ENCODE measurements around the gene RBM20.

The RBM20 gene

GRCh38 chr10:110698782-110699201 is 54.7 kb downstream of the RBM20 start:
- Histone ChIP-seq H3K36me3 (ENCODE audit: control insufficient read depth, insufficient read depth, low read length) (no peaks in the 10 kb centered on the region), H3K27me3 (ENCODE audit: control insufficient read depth, insufficient read depth, low read length) (no peaks in the 10 kb centered on the region), H3K27ac (no peak overlapping the region), H3K9me3 (ENCODE audit: control insufficient read depth, low read length) (no peaks in the 10 kb centered on the region), H3K4me1 (no peaks in the 10 kb centered on the region), H3K79me2 (no peaks in the 10 kb centered on the region), H3K4me2 (ENCODE audit: low read length) (no peak overlapping the region), H3K9ac (no peak overlapping the region), H2AFZ (no peak overlapping the region), H3K4me3 (ENCODE audit: low read depth, low read length) (no peak overlapping the region)
- TF ChIP-seq CTCF (IDR thresholded peaks at IDR 0.05): no peak

- no peak overlapping the region for H3K9ac ChIP-seq
- H3K36me3 ChIP-seq (ENCODE audit: control insufficient read depth, insufficient read depth, low read length): no peaks in the 10 kb centered on the region
- H3K4me2 ChIP-seq (ENCODE audit: low read length): no peak overlapping the region
- no peaks in the 10 kb centered on the region for H3K9me3 ChIP-seq (ENCODE audit: control insufficient read depth, low read length)
- no peaks in the 10 kb centered on the region for H3K4me1 ChIP-seq
- TF ChIP-seq CTCF (IDR thresholded peaks at IDR 0.05): no peak
- H3K27me3 ChIP-seq (ENCODE audit: control insufficient read depth, insufficient read depth, low read length): no peaks in the 10 kb centered on the region
- H3K79me2 ChIP-seq: no peaks in the 10 kb centered on the region
- no peak overlapping the region for H3K4me3 ChIP-seq (ENCODE audit: low read depth, low read length)
- H2AFZ ChIP-seq: no peak overlapping the region
- H3K27ac ChIP-seq: no peak overlapping the region
These were observed 55.8 kb downstream of the RBM20 start for GRCh38 chr10:110699859-110700468.

GRCh38 chr10:110700947-110701616 is 56.9 kb downstream of the RBM20 start:
- Histone ChIP-seq H3K9ac (no peak overlapping the region), H3K4me2 (ENCODE audit: low read length) (no peak overlapping the region), H3K79me2 (no peaks in the 10 kb centered on the region), H3K9me3 (ENCODE audit: control insufficient read depth, low read length) (no peaks in the 10 kb centered on the region), H3K4me3 (ENCODE audit: low read depth, low read length) (no peak overlapping the region), H3K36me3 (ENCODE audit: control insufficient read depth, insufficient read depth, low read length) (no peaks in the 10 kb centered on the region), H2AFZ (no peak overlapping the region), H3K27me3 (ENCODE audit: control insufficient read depth, insufficient read depth, low read length) (no peaks in the 10 kb centered on the region), H3K27ac (no peak overlapping the region), H3K4me1 (no peaks in the 10 kb centered on the region)
- no peak for TF ChIP-seq CTCF (IDR thresholded peaks at IDR 0.05)

GRCh38 chr10:110701617-110701971 is 57.5 kb downstream of the RBM20 start:
- H3K36me3 ChIP-seq (ENCODE audit: control insufficient read depth, insufficient read depth, low read length): no peaks in the 10 kb centered on the region
- H3K9ac ChIP-seq: no peak overlapping the region
- H3K4me2 ChIP-seq (ENCODE audit: low read length): no peak overlapping the region
- H3K27ac ChIP-seq: no peak overlapping the region
- no peak overlapping the region for H2AFZ ChIP-seq
- H3K79me2 ChIP-seq: no peaks in the 10 kb centered on the region
- H3K4me1 ChIP-seq: no peaks in the 10 kb centered on the region
- no peaks in the 10 kb centered on the region for H3K27me3 ChIP-seq (ENCODE audit: control insufficient read depth, insufficient read depth, low read length)
- no peak overlapping the region for H3K4me3 ChIP-seq (ENCODE audit: low read depth, low read length)
- no peaks in the 10 kb centered on the region for H3K9me3 ChIP-seq (ENCODE audit: control insufficient read depth, low read length)
- TF ChIP-seq CTCF (IDR thresholded peaks at IDR 0.05): no peak

- Histone ChIP-seq H3K4me2 (ENCODE audit: low read length) (no peak overlapping the region), H3K4me1 (no peaks in the 10 kb centered on the region), H3K79me2 (no peaks in the 10 kb centered on the region), H3K36me3 (ENCODE audit: control insufficient read depth, insufficient read depth, low read length) (no peaks in the 10 kb centered on the region), H3K27ac (no peak overlapping the region), H3K4me3 (ENCODE audit: low read depth, low read length) (no peak overlapping the region), H3K27me3 (ENCODE audit: control insufficient read depth, insufficient read depth, low read length) (no peaks in the 10 kb centered on the region), H3K9ac (no peak overlapping the region), H2AFZ (no peak overlapping the region), H3K9me3 (ENCODE audit: control insufficient read depth, low read length) (no peaks in the 10 kb centered on the region)
- TF ChIP-seq CTCF (IDR thresholded peaks at IDR 0.05): no peak
These were observed 59.9 kb downstream of the RBM20 start for GRCh38 chr10:110704070-110704469.

Measured in parathyroid adenoma (tissue), 2 donors.